Stimulated activated CD4-positive, alpha-beta T cell treated with anti-CD3 and anti-CD28 coated beads, Interleukin-4, amount 100 ng/mL, for 48 hours (primary cell): ENCODE data around the gene GJC1.
"Not testable (repeated sequence)": the region's sequence is repeated elsewhere in the genome, so short reads cannot be mapped to it uniquely, and the experiment has no call there.

ENCODE experiments used
- DNase-seq, 2 donors: peaks; one replicate each; pipeline ENCODE4 v3.0.0-alpha.2; 2020; ENCODE audit warnings: low read depth in 2 of 2

The GJC1 gene

GRCh38 chr17:44760474-44761308 is 69.4 kb downstream of the GJC1 start:
- no peak for DNase-seq

GRCh38 chr17:44759916-44760243 is 70.2 kb downstream of the GJC1 start:
- DNase-seq: no peak

DNA sequence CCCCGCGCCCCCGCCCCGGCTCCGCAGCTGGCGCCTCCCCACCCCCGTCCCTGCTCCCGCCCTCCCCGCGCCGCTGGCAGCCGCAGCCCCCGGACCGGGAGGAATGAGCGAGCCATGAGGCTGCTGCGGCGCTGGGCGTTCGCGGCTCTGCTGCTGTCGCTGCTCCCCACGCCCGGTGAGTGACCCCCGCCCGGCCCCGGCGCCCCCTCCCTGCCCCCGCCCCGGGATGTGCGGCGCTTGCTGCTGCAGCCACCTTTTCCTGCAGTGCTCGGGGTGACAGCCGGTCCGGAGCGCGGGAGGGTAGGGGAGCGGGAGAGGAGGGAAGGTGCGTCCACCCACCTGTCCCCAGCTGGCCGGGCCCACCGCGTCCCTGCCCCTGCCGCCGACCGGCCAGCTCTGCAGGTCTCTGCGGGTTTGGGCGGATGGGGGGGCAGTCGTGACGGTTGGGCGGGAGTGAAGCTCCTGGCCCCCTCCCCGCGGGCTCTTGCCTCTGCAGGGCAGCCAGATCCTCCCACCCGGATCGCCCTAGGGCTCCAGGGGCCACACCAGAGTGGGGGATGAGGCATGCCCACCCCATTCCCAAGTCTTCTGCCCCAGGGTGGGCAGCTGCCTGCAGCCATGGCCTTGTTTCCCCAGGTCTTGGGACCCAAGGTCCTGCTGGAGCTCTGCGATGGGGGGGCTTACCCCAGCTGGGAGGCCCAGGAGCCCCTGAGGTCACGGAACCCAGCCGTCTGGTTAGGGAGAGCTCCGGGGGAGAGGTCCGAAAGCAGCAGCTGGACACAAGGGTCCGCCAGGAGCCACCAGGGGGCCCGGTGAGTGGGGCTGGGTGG is 70.8 kb downstream of the GJC1 start:
- no peak for DNase-seq

GRCh38 chr17:44758414-44759085 is 71.5 kb downstream of the GJC1 start, which contains the start of gene ADAM11:
ADAM11 (plus strand) TSS chr17:44758988; CDS start chr17:44759200, 212 bp downstream.
- DNase-seq: no peak

- no peak for DNase-seq
Measured at GRCh38 chr17:44757918-44758413, 72.1 kb downstream of the GJC1 start.

DNA sequence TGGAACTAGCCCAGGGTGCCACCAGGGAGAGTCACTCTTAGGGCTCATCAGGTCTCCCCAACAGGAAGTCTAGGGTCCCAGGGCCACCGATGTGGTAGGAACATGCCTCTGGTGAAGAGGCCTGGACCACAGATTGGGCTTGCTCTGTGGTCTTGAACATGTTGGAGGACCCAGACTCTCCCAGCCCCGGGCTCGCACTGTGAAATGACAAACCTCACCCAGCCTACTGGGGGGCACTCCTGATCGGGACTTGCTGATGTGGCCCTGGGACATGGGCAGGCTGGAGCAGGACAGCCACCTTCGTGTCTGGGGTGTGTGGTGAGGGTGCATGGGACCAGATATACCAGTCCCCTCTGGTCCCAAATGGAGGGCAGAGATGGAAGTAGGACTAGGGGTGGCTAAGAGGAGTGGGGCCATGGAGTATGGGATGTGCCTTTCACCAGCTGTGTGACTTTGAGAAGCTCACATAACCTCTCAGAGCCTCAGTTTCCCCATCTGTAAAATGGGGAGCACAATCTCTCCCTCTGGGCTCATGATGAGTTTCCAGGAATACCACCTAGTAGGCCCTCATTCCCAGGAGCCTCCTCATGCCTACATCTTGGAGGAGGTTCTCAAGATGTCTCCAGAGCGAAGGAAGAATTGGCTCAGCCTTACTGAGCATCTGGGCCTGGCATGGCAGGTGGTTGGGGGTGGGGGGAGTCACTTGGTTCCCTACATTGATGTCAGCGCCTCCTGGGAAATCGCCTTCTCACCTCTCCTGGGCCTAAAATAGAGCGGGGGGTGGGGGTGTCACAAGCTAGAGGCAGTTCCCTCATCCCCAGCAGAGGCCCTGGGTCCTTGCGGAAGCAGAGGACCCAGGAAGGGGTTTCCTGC is 72.8 kb downstream of the GJC1 start:
- DNase-seq: no peak

GRCh38 chr17:44755180-44755579 is 74.9 kb downstream of the GJC1 start:
- DNase-seq: not testable (repeated sequence)

GRCh38 chr17:44754276-44754675 is 75.8 kb downstream of the GJC1 start:
- DNase-seq: no peak

DNA sequence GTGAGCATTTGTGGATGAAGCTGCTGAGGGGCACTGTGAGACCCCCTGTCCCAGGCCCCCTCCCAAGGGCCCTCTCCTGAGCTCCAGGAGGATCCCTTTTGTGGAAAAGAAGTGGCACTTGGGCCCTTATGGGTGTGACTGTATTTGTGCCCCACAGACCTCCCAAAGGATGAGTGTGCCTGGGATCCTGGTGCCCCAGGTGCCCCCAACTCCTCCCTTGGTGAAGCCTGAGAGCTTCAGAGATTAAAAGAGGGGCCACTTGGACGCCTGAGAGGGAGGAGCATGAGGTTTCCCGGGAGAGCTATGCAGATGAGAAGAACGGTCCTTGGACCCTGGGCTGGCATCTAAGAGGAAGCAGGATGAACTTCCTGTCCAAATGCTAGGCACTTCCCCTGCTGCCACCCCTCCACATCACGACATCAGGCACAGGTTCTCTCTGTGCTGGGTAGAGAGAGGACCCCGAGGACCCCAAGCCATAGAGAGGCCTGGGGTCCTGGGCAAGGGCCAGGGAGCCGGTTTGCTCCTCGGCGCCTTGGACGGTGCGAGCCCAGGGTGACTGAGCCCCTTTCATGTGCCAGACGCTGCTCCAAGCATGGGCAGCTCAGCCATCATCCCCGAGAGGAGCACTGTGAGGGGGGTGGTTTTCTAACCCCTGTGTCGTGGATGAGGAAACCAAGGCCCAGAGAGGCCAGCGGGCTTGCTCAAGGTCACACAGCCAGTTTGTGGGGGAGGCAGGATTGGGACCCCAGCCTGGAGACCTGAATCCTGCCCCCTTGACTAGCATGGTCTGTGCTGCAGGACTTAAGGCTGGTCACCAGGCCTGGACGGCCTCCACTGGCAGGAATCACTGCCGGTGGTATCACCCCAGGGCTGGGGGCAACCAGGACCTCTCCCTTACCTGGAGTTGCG is 76.9 kb downstream of the GJC1 start:
- DNase-seq: no peak

DNA sequence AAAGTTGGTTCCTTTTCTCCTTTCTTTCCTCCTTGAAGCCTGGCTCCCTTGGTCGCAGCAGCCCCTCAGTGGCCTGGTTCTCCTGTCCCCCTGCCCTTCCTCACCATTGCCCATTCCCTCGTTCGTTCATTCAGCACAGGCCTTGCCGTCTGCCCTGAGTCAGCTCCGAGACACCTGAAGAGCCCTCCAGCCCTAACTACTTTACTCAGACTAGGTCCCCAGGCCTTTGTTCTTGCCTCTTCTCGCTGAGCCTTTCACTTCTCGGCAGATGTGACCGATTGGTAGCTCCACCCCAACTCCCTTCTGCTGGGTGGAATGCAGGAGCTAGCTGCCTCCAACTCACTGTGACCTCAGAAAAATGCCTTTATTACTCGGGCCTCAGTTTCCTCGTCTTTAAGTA is 78.3 kb downstream of the GJC1 start:
- DNase-seq: no peak

GRCh38 chr17:44751331-44751730 is 78.8 kb downstream of the GJC1 start:
- no peak for DNase-seq

DNA sequence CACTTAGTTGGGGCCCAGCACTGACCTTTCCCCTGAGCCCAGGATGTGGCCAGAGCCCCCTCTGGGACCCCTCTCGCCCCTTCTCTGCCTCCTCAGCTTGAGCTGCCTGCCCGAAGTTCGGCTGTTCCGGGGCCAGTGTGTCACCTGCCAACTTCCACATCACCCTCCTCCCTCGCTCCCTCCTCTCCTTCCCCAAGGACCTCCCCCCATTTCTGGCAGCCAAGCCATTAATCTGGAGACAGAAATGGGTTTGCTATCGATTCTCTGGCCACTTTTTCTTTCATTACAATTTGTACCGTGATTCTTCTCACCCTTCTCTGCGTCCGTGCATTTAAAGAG is 80.1 kb downstream of the GJC1 start:
- no peak for DNase-seq

GRCh38 chr17:44749076-44749979 is 80.8 kb downstream of the GJC1 start:
- no peak for DNase-seq
